ENCODE measurements around the gene HHIP.

HHIP gene

GRCh38 chr4:144709793-144710525, 64.0 kb downstream of the HHIP start:
- no peak for DNase-seq

GRCh38 chr4:144710526-144710912, 64.6 kb downstream of the HHIP start:
- DNase-seq, result no peak

DNA sequence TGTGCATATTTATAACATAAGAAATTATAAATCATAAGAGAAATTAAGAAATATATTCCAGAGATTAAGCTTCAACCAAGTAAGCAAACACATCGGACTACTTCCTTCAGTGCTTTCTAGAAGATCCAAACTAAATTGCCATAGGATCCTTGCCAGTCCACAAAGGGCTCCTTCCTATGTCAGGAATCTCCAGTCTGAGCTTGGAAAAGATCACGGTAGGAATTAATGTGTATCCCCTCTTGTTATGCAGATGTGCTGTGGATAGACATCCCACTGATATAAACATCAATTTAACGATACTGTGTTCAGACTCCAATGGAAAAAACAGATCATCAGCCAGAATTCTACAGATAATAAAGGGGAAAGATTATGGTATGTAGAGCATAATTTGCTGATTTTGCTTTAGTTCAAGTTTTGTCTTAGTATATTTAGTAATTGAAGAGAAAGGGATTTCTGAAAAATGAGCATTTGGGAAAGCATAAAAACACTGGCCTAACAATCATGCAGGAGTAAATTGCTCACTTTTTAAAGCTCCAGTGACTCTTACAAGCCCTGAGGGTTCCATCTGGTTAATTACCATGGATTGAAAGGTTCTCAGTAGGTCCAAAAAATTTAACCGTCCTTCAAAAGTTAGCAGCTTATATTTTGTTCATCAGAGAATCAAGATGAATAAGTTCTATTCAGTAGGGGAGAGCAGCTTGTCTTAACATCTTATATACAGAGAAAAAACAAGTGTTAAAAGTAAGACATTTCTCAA, 65.9 kb downstream of the HHIP start:
- no peak for DNase-seq

- no peak for DNase-seq
Observed at GRCh38 chr4:144712775-144713174, 66.8 kb downstream of the HHIP start.

DNA sequence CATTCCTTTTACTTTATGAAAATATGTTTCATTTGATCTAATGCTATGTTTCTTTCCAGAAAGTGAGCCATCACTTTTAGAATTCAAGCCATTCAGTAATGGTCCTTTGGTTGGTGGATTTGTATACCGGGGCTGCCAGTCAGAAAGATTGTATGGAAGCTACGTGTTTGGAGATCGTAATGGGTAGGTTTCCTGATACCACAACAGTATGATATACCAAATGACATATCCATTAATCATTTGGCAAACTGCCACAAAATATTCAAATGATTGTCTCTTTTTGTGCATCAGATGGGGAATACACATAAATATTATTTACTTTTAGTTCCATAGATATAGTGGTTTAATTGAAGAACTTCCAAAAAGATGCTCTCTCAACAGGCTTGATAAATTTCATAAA, 68.2 kb downstream of the HHIP start:
- no peak for DNase-seq

- DNase-seq, result no peak
Observed at GRCh38 chr4:144715230-144715629, 69.3 kb downstream of the HHIP start.

DNA sequence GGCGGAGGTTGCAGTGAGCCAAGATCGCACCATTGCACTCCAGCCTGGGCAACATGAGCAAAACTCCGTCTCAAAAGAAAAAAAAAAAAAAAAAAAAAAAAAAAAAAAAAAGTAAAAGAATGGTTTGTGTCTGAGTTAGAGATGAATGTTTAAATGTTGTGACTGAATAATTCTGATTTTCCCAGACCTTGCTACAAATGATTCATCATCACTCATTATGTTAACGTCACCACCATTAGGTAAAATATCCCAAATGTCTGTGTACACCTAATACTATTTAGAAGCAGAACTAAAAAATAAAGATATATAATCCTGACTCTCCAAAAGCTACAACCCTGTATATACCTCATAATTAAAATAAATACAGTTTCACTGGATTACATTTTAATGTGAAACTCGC, 70.8 kb downstream of the HHIP start:
- DNase-seq, result no peak

GRCh38 chr4:144718958-144719512, 73.1 kb downstream of the HHIP start:
- DNase-seq, result no peak

DNA sequence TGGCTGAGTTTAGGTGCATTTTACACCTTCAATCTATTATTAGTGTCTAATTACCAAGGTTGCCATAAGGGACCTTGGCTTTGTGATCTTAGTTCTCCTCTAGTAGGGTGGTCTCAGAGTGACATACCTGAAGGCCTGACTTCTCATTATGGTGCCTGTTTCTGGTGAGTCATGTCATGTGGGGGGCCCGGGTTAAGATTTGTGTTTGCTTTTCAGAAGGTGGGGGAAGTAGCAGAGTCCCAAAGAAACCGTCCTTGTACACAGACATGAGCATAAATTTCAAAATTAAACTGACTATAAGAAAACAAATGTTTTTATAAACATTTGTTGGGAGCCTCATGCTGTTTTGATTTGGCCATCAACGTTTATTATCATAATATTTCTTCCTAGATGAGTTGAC, 74.5 kb downstream of the HHIP start:
- DNase-seq, result no peak

DNA sequence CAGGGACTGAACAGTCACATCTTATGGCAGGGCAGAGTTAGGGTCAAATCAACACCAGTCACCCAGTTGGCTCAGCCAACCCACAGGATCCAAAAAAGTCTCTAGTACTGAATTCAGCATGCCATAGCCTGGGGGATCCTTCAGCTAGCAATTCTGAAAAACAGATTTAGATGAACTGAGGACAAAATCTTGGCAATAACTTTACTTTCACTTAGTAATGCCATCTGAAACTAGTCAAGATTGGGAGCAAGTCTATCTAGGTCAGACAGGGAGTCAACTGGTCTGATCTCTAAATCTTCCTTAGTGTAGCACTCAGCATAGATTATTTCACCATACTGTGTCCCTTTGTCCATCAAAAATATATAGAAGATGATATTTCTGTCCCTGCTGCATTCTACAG, 76.0 kb downstream of the HHIP start:
- DNase-seq, result no peak

GRCh38 chr4:144723471-144723870, 77.5 kb downstream of the HHIP start:
- DNase-seq, result no peak

- DNase-seq, result no peak
Observed at GRCh38 chr4:144729175-144729574, 83.2 kb downstream of the HHIP start.

DNA sequence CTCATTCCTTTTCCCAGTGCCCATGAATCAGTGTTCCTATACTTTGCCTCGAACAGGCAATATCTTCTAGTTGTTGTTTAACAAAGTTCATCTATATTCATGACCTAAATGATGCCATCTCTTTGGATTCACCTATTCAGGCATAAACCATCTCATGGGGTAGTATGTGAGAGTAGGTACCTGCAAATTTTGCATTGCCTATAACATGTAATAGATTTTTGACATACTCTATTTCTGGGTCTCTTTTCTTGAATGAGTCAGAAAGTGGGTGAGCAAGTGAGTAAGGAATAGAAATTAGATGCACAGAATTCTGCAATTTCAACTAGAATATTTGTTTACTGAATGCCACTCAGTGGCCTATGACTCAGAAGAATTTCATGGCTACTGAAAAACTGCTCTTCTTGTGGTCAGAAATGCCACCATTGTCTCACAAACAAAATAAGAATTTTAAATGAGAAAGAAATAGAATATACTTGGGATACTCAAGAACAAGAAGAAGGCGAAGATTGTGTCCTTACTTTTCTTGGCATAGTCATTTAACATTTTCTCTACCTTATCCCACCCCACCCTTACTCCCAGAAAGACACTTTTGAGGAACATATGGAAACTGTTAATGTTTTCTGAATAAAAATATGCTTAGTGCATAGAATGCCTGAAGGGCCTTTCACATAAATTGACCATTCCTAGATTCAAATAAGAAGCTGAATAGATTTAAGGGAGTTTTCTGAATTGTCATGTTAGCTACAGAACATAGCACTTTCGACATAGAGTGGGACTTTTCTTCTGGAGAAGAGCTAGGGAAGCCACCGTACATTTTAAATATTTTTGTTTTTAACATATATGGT, 86.8 kb downstream of the HHIP start:
- DNase-seq, result no peak

DNA sequence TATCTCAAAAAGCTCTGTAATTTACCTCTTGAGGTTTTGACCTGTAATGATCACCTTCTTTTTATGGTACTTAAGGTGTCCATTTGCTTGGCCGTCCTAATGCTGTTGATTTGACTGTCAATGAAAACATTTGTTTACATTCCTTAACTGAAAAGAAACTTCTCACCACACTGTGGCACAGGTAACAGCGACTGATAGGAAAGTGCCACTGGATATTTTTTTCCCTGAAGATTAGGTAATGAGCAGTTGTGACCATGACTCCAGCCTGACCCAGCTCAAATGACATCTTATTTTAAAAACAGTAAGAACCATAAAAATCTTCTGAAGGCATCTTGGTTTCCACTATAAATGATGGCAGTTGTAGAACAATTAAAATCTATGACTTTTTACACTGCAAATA, 87.6 kb downstream of the HHIP start:
- no peak for DNase-seq

GRCh38 chr4:144734522-144734921, 88.6 kb downstream of the HHIP start:
- DNase-seq, result no peak

GRCh38 chr4:144738649-144739048, 92.7 kb downstream of the HHIP start:
- DNase-seq, result no peak

DNA sequence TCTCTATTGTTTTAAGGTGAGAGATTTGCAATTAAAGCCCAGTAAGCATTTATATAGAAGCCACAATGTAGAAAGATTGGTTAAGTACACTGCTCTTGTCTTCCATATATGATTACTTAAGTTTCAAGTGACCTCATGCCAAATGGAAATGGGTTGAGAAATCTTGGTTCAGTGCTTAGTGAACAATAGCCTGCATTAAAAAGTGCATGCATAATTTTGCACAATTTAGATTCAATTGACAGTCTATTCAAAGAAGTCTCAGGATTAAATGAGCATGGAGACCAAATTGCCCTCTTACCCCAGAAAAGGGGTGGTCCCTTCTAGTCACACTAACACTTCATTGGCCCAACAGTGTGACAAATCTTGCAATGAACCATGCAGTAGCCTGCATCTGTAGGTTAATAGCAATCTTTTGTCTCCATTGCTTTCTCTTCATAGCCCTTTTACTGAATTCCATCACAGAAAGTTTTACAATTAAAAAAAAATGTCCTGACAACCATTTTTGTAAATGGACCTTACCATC, 93.6 kb downstream of the HHIP start:
- no peak for DNase-seq

- DNase-seq, result no peak
Observed at GRCh38 chr4:144740316-144740715, 94.4 kb downstream of the HHIP start.

DNA sequence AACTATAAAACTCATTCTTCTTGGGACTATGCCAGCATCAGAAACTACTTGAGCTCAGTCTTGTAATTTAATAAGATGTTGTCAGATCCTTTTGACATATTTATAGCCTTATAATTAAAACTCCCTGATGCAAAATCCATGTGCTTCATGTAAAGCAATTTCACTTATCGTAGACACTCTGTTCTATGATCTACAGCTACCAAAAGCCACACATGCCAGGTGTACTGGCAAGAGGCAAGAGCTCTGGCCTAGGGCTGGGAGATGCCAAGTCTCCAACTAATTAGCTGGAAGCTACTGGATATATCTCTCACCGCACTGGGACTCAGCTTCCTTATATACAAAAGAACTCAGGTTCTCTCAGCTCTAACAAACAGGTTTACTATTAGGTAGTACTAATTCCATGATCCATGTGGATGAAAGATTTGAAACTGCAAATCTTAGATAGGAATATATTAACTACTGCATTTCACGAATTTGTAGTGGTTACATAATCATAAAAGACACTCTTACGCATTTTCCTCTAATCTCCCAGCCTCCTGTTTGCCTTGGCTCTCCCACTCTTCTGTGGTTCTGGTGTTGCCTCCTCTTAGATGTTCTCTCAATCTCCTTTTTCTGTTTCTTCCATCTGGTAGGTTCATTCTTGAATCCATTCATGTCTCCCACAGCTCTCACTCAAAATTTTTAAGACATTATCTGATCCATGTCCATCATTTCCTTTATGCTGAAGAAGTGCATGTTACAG, 103.0 kb downstream of the HHIP start:
- DNase-seq, result no peak

GRCh38 chr4:144750348-144750747, 104.4 kb downstream of the HHIP start:
- DNase-seq, result peak; percentile 9

GRCh38 chr4:144754562-144755410, 108.8 kb downstream of the HHIP start:
- no peak for DNase-seq
